Activated CD4-positive, alpha-beta T cell treated with anti-CD3 and anti-CD28 coated beads, Interleukin-2, amount 10 ng/mL, durations not matched to agents 24 days and 14 days (primary cell): ENCODE results near the gene DLG2. TPM values are rescaled to one million over a fixed set of nuclear protein-coding genes. Genes with fewer than 3 reads are reported as not detected.

Experiments used
- DNase-seq: peaks from one replicate; pipeline ENCODE4 v3.0.0; 2022
- H3K27ac Mint-ChIP-seq: one replicate; pipeline ENCODE4 v1.8.0; 2022; ENCODE audit warnings: mild to moderate bottlenecking, mixed read lengths
- H3K27me3 Mint-ChIP-seq: one replicate; pipeline ENCODE4 v1.8.0; 2022; ENCODE audit warnings: mixed read lengths
- H3K36me3 Mint-ChIP-seq: one replicate; pipeline ENCODE4 v1.8.0; 2022; ENCODE audit warnings: low read depth, mild to moderate bottlenecking, mixed read lengths
- H3K4me1 Mint-ChIP-seq: one replicate; pipeline ENCODE4 v1.8.0; 2021; ENCODE audit warnings: mixed read lengths
- H3K4me3 Mint-ChIP-seq: one replicate; pipeline ENCODE4 v1.8.0; 2022; ENCODE audit warnings: mild to moderate bottlenecking, moderate library complexity, mixed read lengths
- H3K9me3 Mint-ChIP-seq: one replicate; pipeline ENCODE4 v1.8.0; 2021; ENCODE audit warnings: mixed read lengths
- intact Hi-C: fragments of 100-400 bp; cut with micrococcal nuclease; formaldehyde crosslinking; loops from one replicate; pipeline ENCODE4 v1.15.1; 2023
- total RNA-seq: library from RNA; stranded (reverse); gene quantifications from 2 replicates; pipeline ENCODE4 v1.2.3, GENCODE V29; 2022

DLG2 gene
- total RNA-seq, 1 donor from 2014 or later, result 1.0 TPM

DNA sequence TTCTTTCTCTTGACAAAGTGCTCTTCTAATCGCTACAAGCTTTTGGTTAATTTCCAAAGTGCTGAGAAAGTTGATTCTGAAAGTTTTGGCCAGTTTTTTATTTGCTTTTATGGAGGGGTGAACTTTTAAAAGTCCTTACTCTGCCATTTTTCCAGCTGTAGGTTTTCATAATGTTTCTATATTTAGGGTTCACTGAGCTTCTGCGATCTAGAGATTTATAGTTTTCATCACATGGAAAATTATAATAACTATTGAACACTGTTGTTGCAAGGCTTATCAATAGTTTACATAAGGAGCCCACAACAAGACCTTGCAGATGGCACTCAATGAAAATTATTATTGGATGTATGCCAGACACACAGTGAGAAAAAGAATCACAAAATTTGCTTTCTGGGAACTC lies 55.1 kb downstream of the DLG2 start:
- no peak overlapping the region for H3K4me3 Mint-ChIP-seq
- DNase-seq, result no peak
- intact Hi-C loops, result no loop called here
- no peak overlapping the region for H3K27ac Mint-ChIP-seq
- no peaks in the 10 kb centered on the region for H3K36me3 Mint-ChIP-seq
- peaks cover 3% of the 10 kb centered on the region for H3K4me1 Mint-ChIP-seq
- peaks cover 9% of the 10 kb centered on the region for H3K27me3 Mint-ChIP-seq
- H3K9me3 Mint-ChIP-seq, result no peaks in the 10 kb centered on the region

DNA sequence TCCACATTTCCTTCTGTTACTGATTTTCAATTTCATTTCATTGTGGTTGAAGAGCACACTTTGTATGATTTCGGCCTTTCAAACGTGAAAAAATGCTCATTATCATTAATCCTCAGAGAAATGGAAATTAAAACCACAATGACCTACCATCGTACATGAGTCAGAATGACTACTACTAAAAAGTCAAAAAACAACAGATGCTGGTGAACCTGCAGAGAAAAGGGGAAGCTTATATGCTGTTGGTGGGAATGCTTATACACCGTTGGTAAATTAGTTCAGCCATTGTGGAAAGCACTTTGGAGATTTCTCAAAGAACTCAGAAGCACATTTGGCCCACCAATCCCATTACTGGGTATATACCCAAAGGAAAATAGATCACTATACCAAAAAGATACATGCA lies 57.6 kb downstream of the DLG2 start:
- H3K4me1 Mint-ChIP-seq, result peaks cover 3% of the 10 kb centered on the region
- DNase-seq, result no peak
- intact Hi-C loops, result no loop called here
- no peak overlapping the region for H3K4me3 Mint-ChIP-seq
- no peak overlapping the region for H3K27ac Mint-ChIP-seq
- H3K36me3 Mint-ChIP-seq, result no peaks in the 10 kb centered on the region
- H3K27me3 Mint-ChIP-seq, result peaks cover 10% of the 10 kb centered on the region
- no peaks in the 10 kb centered on the region for H3K9me3 Mint-ChIP-seq

DNA sequence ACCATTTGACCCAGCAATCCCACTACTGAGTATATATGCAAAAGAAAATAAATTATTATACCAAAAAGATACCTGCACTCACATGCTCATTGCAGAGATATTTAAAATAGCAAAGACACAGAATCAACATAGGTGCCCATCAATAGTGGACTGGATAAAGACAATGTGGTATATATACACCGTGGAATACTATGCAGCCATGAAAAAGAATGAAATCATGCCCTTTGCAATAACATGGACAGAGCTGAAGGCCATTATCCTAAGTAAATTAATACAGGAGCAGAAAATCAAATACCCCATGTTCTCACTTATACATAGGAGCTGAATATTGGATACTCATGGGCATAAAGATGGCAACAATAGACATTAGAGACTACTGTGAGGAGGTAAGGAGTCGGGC lies 68.7 kb downstream of the DLG2 start:
- Mint-ChIP-seq H3K4me1 (no peaks in the 10 kb centered on the region), H3K4me3 (no peak overlapping the region), H3K36me3 (no peaks in the 10 kb centered on the region), H3K27me3 (peaks cover 2% of the 10 kb centered on the region), H3K9me3 (peaks cover 4% of the 10 kb centered on the region), H3K27ac (no peak overlapping the region)
- no peak for DNase-seq
- intact Hi-C loops, result no loop called here

DNA sequence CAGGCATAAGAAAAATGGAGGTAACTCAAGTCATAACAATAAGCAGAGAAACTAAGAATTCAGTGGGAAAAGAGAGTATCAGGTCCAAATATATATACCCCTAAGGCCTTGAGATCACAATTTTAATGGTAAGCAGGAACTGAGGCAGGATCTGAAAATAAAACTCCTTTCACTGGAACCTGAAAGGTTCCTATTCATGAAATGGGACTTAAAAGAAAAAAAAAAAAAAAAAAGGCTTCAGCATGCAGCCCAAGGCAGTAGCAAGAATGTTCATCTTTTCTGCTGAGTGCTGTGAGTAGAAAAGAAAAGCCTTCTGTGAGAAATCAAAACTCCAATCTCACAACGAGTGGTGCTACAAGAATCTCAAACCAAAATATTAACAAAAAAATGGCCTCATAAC lies 75.3 kb downstream of the DLG2 start:
- no peaks in the 10 kb centered on the region for H3K4me1 Mint-ChIP-seq
- H3K4me3 Mint-ChIP-seq, result no peak overlapping the region
- DNase-seq, result no peak
- intact Hi-C loops, result no loop called here
- H3K27me3 Mint-ChIP-seq, result no peaks in the 10 kb centered on the region
- H3K27ac Mint-ChIP-seq, result no peak overlapping the region
- H3K36me3 Mint-ChIP-seq, result no peaks in the 10 kb centered on the region
- H3K9me3 Mint-ChIP-seq, result peaks cover 5% of the 10 kb centered on the region

DNA sequence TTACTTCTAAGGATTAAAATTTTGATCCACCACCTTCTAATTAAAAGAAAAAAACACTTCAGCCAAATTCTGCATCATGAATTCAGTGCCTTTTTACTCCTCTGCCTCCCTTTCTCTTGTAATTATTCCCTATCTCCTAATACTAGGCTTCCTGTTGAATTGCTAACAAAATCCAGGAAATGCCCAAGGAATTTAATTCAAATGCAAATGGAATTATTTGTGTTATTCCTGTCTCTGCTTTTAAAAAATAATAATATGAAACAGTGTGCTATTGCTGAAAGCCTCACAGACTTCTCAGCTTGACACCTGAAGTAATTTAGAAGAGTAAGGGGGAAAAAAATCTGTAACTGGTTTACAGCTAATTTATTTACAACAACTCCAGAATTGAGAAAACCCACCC lies 85.5 kb downstream of the DLG2 start:
- no peaks in the 10 kb centered on the region for H3K36me3 Mint-ChIP-seq
- intact Hi-C loops, result no loop called here
- H3K4me3 Mint-ChIP-seq, result no peak overlapping the region
- no peak for DNase-seq
- no peaks in the 10 kb centered on the region for H3K4me1 Mint-ChIP-seq
- no peaks in the 10 kb centered on the region for H3K9me3 Mint-ChIP-seq
- no peak overlapping the region for H3K27ac Mint-ChIP-seq
- H3K27me3 Mint-ChIP-seq, result no peaks in the 10 kb centered on the region

DNA sequence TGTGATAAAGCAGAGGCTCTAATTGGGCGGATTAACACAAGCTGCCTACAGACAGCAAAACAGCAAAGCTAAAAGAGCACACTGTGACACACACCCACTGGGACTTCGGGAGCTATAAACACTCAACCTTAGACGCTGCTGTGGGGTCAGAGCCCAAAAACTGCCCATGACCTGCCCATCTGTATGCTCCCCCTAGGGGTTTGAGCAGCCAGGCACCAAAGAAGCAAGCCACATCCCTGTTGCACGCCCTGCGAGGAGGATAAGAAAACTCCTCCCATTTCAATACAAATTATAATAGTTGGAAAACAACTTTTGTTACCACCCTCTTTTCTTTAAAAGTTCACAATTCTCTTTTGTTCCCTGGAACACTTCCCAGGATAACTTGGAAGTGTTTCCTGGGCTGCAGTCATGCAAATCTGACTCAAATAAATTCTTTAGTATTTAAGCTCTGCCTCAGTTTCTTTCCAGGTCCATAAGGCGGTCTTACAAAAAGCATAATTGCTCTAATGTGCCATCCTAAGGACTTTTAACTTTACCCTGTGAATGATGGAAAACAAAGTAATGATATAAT lies 86.4 kb downstream of the DLG2 start:
- H3K4me3 Mint-ChIP-seq, result no peak overlapping the region
- intact Hi-C loops, result no loop called here
- H3K9me3 Mint-ChIP-seq, result no peaks in the 10 kb centered on the region
- no peaks in the 10 kb centered on the region for H3K27me3 Mint-ChIP-seq
- no peaks in the 10 kb centered on the region for H3K36me3 Mint-ChIP-seq
- H3K4me1 Mint-ChIP-seq, result no peaks in the 10 kb centered on the region
- DNase-seq, result no peak
- no peak overlapping the region for H3K27ac Mint-ChIP-seq

DNA sequence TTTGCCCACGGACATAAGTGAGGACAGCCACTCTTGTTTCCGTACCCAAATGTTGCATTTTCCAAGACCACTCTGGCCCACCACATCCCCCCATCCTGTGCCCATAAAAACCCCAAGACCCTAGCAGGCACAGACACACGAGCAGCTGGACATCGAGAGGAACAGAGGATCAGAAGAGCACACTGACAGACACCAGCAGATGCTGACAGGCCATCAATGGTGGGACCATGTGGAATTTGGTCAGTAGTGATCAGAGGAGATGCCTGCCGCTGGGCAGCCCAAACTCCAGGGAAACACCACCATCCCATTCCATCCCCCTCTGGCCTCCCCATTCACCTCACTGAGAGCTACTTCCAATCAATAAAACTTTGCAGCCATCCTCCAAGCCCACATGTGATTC lies 87.0 kb downstream of the DLG2 start:
- H3K36me3 Mint-ChIP-seq, result no peaks in the 10 kb centered on the region
- H3K4me3 Mint-ChIP-seq, result no peak overlapping the region
- H3K27me3 Mint-ChIP-seq, result no peaks in the 10 kb centered on the region
- H3K27ac Mint-ChIP-seq, result no peak overlapping the region
- DNase-seq, result no peak
- no peaks in the 10 kb centered on the region for H3K4me1 Mint-ChIP-seq
- no peaks in the 10 kb centered on the region for H3K9me3 Mint-ChIP-seq
- intact Hi-C loops, result no loop called here

DNA sequence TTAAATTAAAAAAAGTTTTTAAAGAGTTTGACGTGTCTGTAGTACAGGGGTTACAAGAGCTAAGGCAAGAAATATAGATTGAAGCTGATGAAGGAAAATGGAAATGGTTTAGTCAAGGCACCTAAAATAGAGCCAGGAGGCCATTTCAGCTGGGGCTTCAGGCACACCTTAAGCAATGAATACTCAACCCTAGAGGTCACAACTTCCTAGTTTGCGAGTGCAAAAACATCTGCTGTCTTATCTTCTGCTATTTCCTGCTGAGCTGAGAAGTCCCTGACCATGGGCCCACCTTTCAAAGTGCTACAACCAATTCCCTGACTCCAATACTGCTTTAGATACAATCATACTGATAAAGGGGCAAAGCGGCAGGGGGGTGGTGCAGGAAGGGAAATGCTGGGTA lies 87.4 kb downstream of the DLG2 start:
- no peak for DNase-seq

DNA sequence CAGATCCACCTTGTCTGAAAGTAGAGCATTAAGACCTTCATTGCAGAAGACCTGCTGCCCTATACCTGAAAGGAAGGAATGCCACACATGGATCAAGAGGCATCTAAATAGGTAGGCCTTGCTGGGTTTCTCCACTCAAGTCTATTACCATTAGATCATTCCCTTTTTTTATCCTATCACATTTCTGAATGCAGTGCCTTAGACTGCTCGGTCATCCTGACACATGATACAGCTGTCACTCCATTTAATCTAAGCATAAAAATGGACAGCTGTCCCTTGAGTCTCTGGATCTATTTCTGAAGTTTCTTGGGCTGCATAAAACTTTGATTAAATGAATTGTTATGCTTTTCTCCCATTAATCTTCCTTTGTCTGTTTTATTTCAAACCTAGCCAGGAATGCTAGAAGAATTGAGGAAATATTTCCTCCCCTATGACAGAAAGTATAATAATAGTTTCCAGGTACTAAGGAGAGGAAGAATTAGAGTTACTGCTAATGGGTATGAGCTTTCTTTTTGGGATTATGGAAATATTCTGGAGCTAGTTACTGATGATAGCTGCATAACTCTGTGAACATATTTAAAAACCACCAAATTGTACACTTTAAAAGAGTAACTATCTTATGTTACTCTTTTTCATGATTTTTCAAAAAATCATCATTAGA lies 88.0 kb downstream of the DLG2 start:
- peaks cover 5% of the 10 kb centered on the region for H3K9me3 Mint-ChIP-seq
- H3K36me3 Mint-ChIP-seq, result no peaks in the 10 kb centered on the region
- no peak overlapping the region for H3K4me3 Mint-ChIP-seq
- intact Hi-C loops, result no loop called here
- H3K27ac Mint-ChIP-seq, result no peak overlapping the region
- no peaks in the 10 kb centered on the region for H3K4me1 Mint-ChIP-seq
- no peak for DNase-seq
- H3K27me3 Mint-ChIP-seq, result no peaks in the 10 kb centered on the region

More for the DNA sequence above, 87.4 kb downstream of the DLG2 start:
- Mint-ChIP-seq H3K4me3 (no peak overlapping the region), H3K9me3 (peaks cover 3% of the 10 kb centered on the region), H3K36me3 (no peaks in the 10 kb centered on the region), H3K27ac (no peak overlapping the region), H3K4me1 (no peaks in the 10 kb centered on the region), H3K27me3 (no peaks in the 10 kb centered on the region)
- intact Hi-C loops, result no loop called here

DNA sequence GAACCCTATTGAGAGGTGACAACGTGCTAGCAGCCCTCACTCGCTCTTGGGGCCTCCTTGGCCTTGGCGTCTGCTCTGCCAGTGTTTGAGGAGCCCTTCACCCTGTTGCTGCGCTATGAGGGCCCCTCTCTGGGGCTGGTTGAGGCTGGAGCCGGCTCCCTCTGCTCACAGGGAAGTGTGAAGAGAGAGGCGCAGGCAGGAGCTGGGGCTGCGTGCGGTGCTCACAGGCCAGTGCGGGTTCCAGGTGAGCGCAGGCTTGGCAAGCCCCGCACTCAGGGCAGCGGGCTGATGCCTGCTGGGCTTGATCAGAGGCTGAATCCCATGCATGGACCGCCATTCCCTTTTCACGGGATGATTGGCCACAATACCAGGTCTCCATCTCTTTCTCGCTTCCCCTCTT lies 90.7 kb downstream of the DLG2 start:
- Mint-ChIP-seq H3K27me3 (no peaks in the 10 kb centered on the region), H3K36me3 (no peaks in the 10 kb centered on the region), H3K4me3 (no peak overlapping the region), H3K4me1 (no peaks in the 10 kb centered on the region), H3K27ac (no peak overlapping the region), H3K9me3 (peaks cover 5% of the 10 kb centered on the region)
- intact Hi-C loops, result no loop called here
- DNase-seq, result no peak

DNA sequence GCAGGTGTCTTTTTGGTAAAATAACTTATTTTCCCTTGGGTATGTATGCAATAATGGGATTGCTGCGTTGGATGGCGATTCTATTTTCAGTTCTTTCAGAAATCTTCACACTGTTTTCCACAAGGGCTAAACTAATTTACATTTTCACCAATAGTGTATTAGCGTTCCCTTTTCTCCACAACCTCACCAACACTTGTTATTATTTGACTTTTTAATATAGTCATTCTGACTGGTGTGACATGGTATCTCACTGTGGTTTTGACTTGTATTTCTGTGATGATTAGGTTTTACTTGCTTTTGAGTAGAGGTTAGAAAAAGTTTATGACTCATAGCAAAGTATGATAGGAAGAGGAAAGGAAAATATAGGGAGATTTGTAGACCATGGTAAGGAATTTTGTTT lies 92.3 kb downstream of the DLG2 start:
- Mint-ChIP-seq H3K27me3 (no peaks in the 10 kb centered on the region), H3K4me1 (no peaks in the 10 kb centered on the region), H3K36me3 (no peaks in the 10 kb centered on the region), H3K27ac (no peak overlapping the region), H3K4me3 (no peak overlapping the region), H3K9me3 (peaks cover 5% of the 10 kb centered on the region)
- no peak for DNase-seq
- intact Hi-C loops, result no loop called here

DNA sequence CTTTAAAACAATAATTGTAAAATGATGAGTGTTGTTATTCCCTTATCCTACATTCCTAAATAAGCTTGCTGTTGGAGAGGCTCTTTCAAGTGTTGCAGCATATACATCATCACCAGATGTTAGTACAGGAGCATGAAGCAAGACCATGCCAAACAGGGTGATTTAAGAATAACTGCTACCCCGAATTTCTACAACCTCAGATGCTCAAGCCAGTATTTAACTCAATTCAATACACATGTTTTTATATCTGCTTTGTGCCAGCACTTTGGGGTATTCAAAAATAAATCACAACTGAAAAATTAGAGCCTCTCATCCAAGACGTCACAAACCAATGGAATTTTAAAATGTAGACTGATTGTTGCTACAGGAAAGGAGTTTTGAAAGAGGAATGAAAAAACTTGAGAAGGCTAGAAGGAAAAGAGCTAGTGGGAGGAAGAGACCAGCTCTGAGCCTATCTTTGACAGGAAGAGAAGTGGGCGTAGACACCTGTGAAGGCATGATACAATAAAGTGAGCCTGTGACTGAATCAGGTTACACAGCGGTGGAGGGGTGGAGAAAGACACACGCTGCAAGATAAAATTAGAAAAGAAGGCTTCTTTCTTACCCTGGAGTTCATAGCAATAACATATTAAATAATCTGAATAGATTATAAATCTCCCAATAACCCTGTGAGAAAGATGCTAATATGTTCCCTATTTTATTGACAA lies 95.8 kb downstream of the DLG2 start:
- H3K27me3 Mint-ChIP-seq, result no peaks in the 10 kb centered on the region
- H3K36me3 Mint-ChIP-seq, result no peaks in the 10 kb centered on the region
- no peak overlapping the region for H3K4me3 Mint-ChIP-seq
- DNase-seq, result no peak
- no peaks in the 10 kb centered on the region for H3K4me1 Mint-ChIP-seq
- peaks cover 5% of the 10 kb centered on the region for H3K9me3 Mint-ChIP-seq
- H3K27ac Mint-ChIP-seq, result no peak overlapping the region
- intact Hi-C loops, result no loop called here

DNA sequence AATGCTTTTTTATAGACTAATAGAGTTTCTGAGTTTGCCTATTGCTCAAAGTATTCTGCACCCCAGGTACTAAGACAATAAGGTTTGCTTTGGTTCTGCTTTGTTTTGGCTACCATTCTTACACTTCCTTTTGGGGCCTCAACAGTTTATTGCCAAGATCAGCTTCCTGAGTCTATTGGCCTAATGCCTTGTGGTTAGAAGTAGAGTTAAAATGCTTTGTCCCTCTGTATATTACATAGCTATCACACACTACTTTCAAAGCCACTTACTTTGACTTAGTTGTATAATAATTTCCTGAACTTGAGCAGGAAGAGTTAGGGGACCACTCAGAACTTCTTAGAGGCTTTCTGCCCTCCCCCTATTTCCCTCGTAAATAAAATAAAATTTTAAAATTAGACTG lies 96.5 kb downstream of the DLG2 start:
- Mint-ChIP-seq H3K27me3 (no peaks in the 10 kb centered on the region), H3K36me3 (no peaks in the 10 kb centered on the region), H3K4me3 (no peak overlapping the region), H3K27ac (no peak overlapping the region), H3K9me3 (peaks cover 5% of the 10 kb centered on the region), H3K4me1 (no peaks in the 10 kb centered on the region)
- intact Hi-C loops, result no loop called here
- no peak for DNase-seq

DNA sequence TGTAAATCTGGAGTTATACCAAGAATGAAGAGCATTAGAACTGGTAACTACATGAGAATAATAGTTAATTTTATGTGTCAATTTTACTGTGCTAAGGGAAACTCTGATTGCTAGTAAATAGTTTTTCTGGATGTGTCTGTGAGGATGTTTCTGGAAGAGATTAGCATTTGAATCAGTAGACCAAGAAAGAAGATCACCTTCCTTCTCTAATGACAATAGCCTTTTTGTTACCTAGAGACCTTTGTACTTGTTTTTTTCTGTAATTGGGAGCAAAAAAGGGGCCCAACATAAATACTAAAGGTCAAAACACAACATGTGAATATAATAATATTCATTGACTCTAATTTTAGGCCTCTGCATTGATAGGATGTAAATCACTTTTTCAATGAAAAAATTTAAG lies 100.6 kb downstream of the DLG2 start:
- no peak overlapping the region for H3K27ac Mint-ChIP-seq
- H3K9me3 Mint-ChIP-seq, result peaks cover 11% of the 10 kb centered on the region
- no peaks in the 10 kb centered on the region for H3K36me3 Mint-ChIP-seq
- H3K27me3 Mint-ChIP-seq, result no peaks in the 10 kb centered on the region
- no peaks in the 10 kb centered on the region for H3K4me1 Mint-ChIP-seq
- intact Hi-C loops, result no loop called here
- no peak for DNase-seq
- H3K4me3 Mint-ChIP-seq, result no peak overlapping the region
